GM21360 (cell line): Measurements from ENCODE around the gene AP1G1.
"Not testable (repeated sequence)": the region's sequence is repeated elsewhere in the genome, so short reads cannot be mapped to it uniquely, and the experiment has no call there.

Source experiments
- ATAC-seq: cut with Tn5 transposase; IDR thresholded peaks from one replicate; pipeline ENCODE4 v1.9.1; 2021; ENCODE audit warnings: mild to moderate bottlenecking, moderate library complexity; ENCODE audit not compliant: unreplicated experiment

AP1G1 gene

DNA sequence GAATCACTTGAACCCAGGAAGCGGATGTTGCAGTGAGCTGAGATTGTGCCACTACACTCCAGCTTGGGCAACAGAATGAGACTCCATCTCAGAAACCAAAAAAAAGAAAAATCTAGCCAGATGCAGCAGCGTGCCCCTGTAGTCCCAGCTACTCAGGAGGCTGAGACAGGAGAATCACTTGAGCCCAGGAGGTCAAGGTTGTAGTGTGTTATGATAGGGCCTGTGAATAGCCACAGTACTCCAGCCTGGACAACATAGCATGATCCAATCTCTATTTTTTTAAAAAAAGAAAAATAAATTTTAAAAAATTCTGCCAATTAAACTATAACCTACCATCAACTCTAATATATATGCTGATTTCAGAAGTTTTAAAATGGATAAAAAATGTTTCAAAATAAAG lies 99.9 kb downstream of the AP1G1 start:
- ATAC-seq, result no peak

DNA sequence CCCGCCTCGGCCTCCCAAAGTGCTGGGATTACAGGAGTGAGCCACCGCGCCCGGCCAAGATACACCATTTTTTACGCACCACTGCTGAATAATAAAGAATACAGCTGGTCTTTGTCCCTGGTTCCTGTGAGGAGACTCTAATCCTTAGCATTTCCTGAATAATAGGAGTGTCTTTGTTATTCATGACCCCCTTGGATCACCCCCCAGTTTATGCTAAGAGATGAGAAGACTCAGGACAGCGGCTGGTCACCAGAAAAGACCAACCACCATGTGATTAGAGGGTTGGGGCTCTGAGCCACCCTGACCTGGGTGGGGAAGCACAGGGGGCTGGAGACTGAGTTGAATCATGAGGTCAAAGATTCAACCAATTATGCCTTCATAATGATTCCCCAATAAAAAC lies 101.4 kb downstream of the AP1G1 start:
- ATAC-seq, result no peak

DNA sequence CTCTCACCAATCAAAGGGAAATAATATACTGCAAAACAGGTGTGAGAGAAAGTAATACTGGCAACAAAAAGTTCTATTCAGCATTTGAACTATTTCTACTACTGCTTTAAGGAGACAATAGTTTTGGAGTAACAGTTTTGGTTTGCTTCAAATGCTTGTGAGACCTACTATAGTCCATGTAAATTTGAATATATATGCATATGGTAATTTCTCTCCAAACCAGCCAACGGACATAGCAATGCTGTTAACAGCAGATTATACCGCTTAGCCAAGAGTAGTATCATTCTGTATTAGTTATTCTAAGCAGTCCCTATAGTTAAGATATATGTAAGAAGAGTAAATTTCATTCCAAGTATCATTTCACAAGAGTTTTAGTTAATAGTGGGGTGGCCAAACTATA lies 102.6 kb downstream of the AP1G1 start:
- ATAC-seq, result no peak

DNA sequence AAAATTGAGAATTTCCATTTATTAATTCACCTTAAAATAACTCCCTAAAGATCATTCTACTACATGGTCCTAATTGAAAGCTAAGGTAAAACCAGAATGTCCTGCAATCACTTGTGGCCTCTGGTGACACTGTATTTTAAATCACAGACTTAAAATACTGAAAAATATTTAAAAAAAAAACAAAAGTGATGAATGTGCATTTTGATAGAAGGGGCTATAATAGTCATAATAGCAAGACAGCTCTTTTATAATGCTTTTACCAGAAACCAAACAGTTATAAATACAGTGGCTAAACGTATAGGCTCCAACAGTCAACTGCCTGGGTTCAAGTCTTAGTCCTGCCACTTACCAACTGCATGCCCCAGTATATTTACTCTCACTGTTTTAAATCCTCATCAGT lies 105.3 kb downstream of the AP1G1 start:
- no peak for ATAC-seq

DNA sequence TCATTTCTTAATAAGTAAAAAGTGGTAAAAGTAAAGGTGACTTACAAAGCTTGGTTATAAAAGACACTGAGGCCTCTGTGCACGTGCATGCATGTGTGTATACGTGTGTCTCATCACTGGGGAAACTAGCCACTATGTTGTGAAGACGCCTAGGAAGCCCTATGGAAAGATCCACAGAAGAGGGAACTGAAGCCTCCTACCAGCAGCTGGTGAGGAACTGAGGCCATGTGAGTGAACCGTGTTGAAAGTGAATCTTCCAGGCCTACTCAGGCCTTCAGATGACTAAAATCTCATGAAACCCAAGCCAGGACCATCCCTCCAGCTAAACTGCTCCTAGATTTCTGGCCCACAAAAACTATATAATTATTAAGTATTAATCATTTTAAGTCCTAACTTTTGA lies 107.8 kb downstream of the AP1G1 start:
- no peak for ATAC-seq

DNA sequence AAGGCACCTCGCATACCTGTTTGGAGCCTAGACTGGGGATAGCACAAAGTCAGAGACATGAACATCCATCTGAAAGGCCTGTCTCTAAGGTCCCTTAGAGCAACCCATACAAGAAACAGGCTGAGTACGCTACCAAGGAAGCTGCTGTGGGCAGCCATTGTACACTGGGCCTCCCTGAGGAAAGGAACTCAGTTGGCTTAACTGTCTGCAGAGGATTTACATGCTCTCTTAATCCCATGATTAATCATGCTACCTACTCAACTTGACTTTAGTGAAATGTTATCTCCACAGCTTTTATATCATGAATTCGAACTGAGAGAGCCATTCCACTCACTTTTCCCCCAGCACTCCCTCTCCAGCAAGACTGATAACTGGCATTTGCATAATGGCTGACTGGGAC lies 110.1 kb downstream of the AP1G1 start:
- no peak for ATAC-seq

DNA sequence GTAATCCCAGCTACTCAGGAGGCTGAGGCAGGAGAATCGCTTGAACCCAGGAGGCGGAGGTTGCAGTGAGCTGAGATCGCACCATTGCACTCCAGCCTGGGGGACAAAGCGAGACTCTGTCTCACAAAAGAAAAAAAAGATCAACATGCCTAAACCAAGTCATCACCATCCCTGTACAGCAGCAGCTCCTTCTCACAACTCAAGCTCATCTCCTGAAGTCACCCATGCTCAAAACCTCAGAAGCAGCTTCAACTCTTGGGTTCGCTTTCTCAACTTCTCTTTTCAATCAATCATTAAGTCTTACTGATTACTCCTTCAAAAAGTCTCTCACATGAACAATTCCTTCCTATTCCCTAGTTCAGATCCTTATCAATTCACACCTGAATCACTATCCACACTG lies 115.5 kb downstream of the AP1G1 start:
- no peak for ATAC-seq

DNA sequence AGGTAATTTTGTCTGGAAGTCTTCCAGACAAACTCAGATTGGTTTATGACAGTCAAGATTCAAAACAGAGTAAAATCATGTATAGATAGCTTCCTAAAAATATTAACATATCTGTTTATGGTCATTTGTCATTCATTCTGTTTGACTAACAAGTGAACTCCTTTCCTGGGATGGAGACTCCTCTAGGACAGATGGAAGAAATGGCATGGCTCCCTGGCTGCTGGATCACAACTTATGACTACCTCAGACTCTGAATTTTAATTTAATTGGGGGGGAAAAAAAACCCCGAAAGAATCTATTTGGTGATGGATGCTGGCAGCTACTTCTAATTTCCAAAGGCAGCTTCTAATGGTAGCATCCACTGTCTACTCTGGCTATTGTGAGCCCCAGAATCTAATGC lies 118.7 kb downstream of the AP1G1 start:
- ATAC-seq, result no peak

DNA sequence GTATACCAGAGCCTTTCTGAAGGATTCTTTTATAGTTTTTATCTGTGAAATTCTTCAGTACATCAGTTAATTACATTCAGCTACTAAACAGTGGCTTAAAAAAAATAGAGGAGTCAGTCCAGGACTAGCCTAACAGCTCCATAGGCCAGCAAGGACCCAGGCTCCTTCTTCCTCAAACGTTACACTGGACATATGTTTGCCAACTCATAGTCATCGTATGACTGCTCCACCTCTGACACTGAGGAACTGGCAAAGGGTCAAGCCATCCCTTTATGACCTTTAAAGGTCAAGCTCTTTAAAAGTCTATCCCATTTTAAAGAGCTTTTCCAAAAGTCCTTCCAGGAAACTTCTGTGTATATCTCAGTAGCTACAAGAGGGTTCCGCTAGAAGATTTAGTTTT lies 120.8 kb downstream of the AP1G1 start:
- no peak for ATAC-seq

DNA sequence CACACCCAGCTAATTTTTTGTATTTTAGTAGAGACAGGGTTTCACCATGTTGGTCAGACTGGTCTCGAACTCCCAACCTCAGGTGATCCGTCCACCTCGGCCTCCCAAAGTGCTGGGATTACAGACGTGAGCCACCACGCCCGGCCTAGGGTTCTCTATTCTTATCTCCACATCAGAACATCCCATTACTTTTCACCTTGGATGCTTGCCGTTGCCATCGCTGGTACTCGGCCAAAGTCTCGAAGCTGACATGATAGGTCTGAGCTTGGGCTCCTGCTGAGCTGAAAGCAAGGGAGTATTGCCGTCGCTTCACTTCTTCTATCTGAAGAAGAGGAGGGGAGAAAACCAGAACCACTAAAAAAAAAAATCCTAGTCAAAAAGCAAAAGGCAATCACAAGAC lies 124.4 kb downstream of the AP1G1 start:
- not testable (repeated sequence) for ATAC-seq

DNA sequence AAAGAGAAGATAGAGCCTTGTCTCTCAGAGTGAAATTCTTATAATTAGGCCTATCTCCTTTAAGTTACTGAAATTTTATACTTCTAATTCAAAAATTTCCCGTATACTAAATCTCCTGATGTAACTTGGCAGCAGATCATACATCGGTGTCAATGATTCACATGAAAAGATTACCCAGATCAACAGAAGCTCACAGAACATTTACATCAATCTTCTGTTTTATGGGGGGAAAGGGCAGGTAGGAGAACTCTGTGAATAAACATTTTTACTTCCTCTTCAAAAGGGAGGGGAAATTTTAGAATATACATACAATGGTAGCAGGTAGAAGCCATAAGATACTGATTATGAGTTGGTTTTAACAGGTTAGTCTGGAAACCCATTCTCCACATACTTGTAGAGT lies 127.3 kb downstream of the AP1G1 start:
- no peak for ATAC-seq
